ENCODE results near the gene CMKLR1.

CMKLR1 gene

DNA sequence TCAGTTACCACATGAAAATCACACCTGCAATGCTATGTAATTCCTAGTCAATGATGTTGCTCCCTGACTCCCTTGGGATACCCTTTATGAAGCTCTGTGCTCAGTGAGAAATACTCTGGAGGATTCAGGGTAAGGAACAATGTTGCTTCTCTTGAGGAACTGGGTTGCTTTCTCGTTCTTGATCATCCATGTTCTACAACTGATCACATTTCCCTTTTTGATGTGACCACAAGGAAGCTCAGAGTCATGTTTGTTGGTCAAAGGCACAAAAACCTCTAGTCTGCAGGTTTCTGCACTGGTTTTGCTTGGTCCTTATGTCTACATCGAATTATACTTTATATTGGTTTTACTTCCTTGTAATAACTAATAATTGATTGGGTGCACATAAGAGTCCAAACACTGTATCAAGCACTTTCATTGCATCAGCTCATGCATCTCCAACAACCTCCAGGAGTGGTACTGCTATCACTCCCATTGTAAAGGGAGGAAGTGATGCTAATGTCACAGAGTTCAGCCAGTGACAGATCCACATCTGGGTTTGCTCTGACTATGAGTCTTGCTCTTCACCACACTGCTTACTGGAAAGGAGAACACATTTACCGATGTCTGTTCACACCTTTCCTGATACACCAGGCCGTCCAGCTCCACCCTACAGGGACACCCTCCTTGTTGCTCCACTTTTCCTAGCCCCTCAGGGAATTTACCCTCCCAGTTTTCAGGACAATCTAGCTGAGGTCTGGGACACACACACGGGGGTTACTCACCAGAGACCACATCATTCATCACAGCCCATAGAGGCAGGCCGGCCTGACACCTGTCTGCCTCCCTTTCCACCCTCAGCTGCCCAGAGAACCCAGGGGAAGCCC lies 41.0 kb downstream of the CMKLR1 start:
- DNase-seq: no peak

DNA sequence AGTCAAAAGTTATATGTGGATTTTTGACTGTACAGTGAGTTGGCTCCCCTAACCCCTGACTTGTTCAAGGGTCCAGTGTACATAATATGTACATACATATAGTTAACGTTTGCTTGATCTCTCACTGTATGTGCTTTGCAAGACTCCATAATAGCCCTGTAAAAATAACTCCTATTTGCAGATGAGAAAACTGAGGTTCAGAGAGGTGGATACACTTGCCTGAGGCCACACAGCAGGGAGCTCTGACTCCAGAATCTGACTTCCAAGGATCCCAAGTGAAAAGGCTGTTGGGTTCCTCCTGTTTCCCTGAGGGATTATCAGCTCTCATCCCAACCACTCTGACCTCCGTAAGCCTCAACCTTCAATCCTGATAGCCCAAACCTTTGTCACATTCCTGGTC lies 41.7 kb downstream of the CMKLR1 start:
- DNase-seq: no peak

GRCh38 chr12:108296945-108297344 lies 42.2 kb downstream of the CMKLR1 start:
- DNase-seq: no peak

GRCh38 chr12:108295641-108296040 lies 43.5 kb downstream of the CMKLR1 start:
- no peak for DNase-seq

DNA sequence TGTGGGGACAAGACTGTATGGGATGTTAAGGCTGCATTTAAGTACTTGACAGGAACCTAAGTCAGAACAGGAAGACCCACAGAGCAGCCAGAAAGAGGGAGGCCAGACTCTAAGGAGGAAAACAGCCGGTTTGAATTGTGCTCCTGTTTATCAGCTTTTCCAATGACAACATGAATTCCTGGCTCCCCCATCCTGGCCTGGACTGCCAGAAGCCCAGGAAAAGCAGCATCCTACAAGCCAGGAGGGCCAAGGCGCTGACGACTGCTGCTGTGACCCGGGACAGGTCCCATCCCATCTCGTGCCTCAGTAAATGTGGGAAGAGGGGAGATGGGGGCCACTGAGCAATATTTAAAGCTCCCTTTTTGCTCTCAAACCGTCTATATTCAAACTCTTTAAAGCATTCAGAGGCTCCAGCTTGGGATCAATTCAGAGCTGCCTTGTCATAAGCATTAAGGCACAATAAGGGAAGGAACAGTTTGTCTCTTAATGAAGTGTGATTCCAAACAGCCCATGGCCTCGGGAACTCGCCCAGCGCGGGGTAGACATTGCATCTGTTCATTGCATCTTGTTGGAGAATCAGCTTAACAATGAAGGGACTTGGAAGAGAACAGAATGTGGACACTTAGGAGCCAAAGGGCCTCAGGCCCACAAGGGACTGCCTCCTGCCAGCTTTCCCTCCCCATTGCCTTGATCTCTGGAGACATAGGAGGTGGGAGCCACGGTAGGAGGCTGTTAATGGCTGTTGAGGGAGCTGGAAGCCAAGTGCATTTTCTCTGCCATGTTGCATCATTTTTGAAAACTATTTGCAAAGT lies 49.6 kb downstream of the CMKLR1 start:
- no peak for DNase-seq

DNA sequence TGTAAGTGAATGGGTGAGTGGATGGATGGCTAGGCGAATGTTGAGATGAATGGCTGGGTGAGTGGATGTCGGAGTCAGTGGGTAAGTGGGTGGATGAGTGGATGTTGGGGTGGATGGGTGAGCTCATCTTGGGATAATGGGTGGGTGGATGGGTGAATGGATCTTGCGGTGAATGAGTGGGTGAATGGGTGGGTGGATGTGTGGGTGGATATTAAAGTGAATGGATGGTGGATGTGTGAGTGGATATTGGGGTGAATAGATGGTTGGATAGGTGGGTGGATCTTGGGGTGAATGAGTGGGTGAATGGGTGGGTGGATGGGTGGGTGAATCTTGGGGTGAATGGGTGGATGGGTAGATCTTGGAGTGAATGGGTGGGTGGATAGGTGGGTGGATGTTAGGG lies 51.9 kb downstream of the CMKLR1 start:
- DNase-seq: no peak

DNA sequence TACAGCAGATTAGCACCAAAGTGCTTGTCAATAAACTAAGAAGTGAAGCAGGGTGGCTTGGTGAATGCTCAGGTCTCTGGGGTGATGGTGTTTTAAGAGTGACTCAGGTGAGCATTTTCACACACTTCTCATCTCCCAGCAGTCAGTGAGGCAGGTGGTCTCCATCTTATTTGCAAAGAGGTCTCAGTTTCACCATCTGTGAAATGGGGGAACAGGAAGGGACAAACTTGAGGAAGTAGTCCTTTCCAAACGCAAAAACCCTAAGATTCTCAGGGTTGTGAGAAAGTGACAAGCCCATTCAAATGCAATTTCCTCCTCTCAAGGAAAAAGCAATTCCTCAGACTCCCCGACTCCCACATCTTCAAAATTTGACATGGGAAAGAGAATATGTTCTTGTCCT lies 54.1 kb downstream of the CMKLR1 start:
- no peak for DNase-seq

DNA sequence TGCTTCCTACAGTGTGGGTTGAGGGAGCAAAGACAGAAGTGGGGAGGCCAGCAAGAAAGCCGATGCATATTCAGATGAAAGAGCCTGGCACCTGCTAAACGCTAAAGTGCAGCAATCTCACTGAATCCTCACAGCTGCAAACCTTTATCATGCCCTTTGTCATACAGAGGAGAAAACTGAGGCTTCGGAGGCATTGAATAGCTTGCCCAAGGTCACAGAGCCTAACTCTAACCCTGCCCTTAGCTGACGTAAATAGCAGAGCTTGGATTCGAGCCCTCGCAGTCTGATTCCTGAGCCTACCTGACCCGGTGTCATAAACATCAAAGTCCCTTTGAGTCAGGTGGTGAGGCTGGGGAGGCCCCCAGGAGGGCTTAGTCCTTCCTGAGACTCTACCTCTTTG lies 54.9 kb downstream of the CMKLR1 start:
- DNase-seq: no peak

DNA sequence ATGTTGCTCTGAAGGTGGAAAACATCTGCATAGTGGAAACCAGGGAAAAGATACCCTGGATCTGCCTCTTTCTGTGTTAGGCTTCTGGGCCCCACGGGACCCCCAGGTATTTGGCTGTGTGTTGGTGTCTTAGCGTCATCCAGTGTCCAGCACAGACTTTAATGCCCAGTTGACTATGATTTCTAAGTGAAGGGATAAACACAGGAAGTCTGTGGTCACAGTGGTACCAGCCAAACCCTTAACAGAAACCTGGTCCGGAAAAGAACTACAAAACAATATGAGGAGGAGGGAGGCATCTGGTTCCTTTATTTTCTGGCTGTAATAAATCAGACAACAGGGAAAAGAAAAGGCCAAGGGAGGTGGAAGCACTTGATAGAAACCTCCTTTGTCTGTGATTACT lies 56.4 kb downstream of the CMKLR1 start:
- no peak for DNase-seq

DNA sequence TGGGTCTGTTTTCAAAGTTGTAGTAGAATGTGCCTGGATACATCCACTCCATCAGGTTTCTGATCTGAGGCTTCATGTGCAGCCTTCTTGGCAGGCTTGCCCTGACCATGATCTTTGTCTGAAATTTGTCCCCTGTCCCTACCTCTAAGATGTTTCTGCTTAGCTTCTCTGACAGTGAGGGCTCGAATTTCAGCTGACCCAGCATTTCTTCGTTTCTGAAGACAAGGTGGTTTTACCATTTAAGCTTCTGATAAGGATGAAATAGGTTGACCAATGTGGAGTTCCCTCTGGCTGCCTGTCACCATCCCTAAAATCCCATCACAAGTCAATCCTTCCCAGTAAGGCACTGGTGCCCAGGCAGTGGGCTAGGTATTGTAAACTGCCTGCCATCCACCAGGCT lies 57.0 kb downstream of the CMKLR1 start:
- no peak for DNase-seq

- DNase-seq: no peak
Measured at GRCh38 chr12:108277613-108278012, 61.5 kb downstream of the CMKLR1 start.

DNA sequence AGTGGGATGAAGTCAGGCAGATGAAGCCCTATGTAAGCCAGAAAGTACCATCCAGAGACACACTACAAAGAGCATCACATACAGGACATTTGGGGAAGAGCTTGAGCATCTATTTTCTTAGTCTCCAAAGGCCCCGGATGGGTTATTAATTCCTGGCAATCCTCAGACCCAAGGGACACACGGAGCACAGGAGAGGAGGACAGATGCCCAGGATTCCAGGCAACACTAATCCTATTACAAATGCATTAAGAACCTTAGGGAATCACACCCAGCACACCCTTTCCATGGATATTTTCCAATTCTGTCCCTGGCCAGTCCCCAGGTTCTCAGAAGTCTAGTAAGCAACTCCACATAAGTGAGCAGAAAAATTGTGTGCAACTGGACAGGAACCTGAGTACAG lies 65.9 kb downstream of the CMKLR1 start:
- no peak for DNase-seq

DNA sequence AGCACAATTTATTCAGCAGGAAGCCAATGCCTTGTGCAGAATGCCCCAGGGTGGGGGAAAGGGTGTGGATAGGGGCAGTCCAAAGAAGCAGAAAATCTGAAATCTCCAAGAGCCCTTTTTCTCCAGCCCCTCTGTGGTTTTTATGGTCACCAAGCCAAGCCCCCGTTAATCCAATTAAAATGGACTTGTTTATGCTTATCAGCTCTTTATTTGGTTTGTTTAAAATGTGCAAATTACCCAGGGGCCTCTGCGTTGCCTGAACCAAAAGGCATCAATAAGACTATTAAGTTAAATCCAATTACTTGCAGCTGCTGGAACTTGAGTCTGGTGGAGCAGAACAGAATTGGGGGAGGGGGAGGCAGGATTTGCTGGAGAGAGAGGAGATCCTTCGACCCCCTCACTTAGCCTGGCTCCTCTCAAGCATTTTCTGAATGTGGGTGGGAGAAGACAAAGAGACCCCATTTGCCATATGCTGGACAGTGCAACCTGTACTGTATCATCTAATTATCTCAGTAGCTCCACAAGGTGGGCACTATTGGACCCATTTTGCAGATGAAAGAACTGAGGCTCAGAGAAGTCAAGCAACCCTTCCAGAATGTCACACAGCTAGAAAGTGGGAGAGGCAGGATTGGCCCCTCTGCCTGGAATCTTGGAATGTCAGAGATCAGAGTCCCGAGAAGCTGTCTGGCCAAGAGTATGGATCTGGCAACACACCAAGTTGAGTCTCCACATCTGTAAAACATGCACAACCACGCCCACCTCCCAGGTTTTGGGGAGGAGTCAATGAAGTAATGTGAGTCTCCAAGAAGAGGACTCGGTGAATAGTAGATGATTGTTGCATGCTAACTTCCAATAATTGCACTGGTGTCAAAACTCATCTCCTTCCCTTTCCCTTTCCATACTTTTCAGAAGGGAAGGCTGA lies 66.9 kb downstream of the CMKLR1 start:
- no peak for DNase-seq

GRCh38 chr12:108270849-108271143 lies 68.3 kb downstream of the CMKLR1 start:
- no peak for DNase-seq

DNA sequence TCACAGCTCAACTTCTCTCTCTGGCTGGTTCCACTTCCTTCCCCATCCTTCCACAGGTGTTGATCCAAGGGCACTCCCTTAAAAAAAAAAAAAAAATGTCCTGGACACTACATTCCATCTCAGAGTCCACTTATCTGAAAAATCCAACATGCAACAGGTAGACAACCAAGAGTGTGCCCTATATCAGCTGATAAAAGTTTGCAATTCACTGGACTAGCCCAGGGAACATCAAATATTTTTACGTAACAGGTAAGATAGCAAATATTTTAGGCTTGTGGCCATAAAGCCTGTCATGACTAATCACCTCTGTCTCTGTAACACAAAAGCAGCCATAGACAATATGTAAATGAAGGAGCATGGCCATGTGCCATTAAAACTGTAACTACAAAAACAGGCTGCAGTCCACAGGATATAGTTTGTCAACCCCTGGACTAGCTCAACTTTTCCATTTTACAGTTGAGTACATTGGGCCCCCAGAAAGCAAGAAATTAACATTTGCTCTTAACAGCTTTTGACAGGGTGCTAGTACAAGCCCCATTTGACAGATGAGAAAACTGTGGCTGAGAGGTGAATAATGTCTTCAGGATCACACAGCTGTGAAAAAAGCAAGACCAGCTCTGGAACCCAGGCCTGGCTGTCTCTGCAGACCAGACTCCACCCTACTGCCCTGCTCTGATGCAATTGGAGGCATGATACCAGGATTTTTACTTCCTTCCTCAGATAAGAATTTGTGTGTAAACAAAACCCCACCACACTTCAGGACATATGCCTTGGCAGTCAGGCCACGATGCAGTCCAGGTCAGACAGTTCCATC lies 68.9 kb downstream of the CMKLR1 start:
- no peak for DNase-seq

- DNase-seq: no peak
Measured at GRCh38 chr12:108269224-108269623, 69.9 kb downstream of the CMKLR1 start.

DNA sequence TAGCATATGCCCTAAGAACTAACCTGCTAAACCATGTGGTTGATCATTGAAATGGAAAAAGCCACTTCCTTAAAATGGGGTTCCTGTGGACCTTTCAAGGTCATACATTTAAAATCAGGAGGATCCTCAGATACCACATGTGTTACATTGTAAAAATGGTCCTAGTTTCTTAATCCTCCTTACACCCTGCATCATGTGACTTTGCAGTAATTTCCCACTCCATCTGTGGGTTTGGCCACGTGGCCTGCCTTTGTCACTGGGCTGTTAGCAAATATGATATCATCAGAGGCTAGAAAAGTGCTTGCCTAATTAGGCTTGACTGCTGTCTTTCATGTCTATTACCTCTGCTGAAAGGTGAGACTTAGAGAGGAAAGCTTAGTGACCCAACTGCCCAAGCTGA lies 70.7 kb downstream of the CMKLR1 start:
- no peak for DNase-seq

- DNase-seq: no peak
Measured at GRCh38 chr12:108267450-108267849, 71.7 kb downstream of the CMKLR1 start.

DNA sequence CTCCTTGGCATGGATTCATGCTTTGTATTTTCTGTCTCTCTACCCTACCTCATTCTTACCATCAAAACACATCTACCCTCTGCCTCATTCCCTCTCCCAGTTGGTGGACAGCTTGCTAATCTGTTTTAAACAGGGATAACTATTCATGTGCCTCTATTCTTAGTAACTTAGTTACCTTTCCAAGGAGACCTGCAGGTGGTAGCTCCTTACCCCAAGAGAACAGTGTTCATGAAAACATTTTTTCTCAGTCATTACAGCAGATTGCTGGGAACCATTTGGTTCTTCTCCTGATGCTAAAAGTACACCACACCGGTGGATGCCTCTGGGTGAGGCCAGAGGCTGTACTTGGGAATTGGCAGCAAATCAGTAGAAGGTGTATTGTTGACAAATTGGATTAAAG lies 73.0 kb downstream of the CMKLR1 start:
- no peak for DNase-seq

- DNase-seq: no peak
Measured at GRCh38 chr12:108265505-108265904, 73.6 kb downstream of the CMKLR1 start.

GRCh38 chr12:108260969-108261368 lies 78.1 kb downstream of the CMKLR1 start:
- no peak for DNase-seq

DNA sequence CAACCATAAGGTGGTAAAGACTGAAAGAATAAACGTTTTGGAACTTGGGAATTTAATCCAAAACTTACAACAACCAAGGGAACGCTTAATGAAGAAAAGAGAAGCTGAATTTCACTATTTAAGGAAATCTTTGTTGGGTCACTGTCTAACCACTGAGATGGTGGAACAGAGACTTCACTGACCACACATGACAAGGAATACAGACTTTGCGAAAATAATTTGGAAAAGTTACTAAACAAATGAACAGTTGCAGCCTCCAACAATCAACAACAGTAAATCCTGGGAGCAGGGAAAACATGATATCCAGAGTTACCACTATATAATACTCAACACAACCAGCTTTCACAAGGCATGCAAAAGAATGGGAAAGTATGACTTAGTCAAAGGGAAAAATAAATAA lies 79.1 kb downstream of the CMKLR1 start:
- no peak for DNase-seq
